Measurements from ENCODE around the gene NLRC4. TPM values are rescaled to one million over a fixed set of nuclear protein-coding genes. Genes with fewer than 3 reads are reported as not detected.

Gene NLRC4
- total RNA-seq, 4 donors from 2014 or later = 0.31 to 2.2 (median 1.3) TPM

DNA sequence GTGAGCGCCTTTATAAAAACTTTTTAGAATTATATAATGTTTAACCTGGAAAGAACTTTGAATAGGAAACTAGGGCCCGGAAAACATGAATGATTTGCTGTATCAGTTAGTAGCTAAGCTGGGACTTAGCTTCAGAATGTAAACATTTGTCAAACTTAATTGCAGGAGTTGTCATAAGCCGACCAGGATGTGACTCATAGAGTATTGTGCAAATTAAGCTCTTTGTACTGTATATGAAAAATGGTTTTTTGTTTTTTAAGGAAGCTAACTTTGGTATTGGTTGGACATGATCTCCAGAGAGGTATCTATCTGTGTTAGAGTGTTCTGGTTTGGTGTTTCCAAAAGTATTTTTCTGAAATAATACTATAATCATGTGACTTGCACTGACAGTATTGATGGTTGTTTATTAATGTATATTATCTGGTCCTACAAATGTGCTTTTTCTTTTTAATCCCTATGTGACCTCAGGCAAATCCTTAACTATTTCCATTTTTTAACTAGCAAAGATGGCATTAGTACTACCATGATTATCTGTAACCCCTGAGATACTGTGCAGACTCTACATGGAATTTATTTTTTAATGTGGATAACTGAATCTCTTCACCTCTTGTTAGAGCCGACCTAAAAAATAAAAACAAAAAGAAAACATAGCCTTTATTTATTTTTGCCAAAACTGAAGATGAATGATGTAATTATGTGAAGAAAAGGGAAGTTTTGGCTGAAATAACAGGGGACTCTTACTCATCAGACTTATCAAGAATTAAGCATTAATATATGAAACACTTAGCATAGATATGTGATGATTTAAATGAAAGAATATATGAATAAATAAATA is 24.7 kb upstream of the NLRC4 start:
- no peak for ATAC-seq

DNA sequence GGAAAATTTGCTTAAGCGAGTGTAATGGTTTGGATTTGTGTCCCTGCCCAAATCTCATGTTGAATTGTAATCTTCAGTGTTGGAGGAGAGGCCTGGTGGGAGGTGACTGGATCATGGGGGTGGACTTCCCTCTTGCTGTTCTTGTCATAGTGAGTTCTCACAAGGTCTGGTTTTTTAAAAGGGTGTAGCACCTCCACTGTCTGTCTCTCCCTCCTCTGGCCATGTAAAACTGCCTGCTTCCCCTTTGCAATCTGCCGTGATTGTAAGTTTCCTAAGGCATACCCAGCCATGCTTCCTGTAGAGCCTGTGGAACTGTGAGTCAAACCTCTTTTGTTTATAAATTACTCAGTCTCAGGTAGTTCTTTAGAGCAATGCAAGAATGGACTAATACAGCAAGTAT is 19.6 kb upstream of the NLRC4 start:
- H3K36me3 ChIP-seq = peaks cover 0 to 30% of the 10 kb centered on the region in 2 donors
- H3K27ac ChIP-seq = no peak overlapping the region
- WGBS, 2 donors (ENCODE audit: low coverage in 1 of 2) = 75 to 77% methylated on average over 2 of the region's 2 CpGs
- no peak for TF ChIP-seq POLR2AphosphoS5 (IDR thresholded peaks at IDR 0.05)
- TF ChIP-seq POLR2A (IDR thresholded peaks at IDR 0.05) = no peak
- TF ChIP-seq EP300 (IDR thresholded peaks at IDR 0.05) = no peak
- TF ChIP-seq, protein P1, sequence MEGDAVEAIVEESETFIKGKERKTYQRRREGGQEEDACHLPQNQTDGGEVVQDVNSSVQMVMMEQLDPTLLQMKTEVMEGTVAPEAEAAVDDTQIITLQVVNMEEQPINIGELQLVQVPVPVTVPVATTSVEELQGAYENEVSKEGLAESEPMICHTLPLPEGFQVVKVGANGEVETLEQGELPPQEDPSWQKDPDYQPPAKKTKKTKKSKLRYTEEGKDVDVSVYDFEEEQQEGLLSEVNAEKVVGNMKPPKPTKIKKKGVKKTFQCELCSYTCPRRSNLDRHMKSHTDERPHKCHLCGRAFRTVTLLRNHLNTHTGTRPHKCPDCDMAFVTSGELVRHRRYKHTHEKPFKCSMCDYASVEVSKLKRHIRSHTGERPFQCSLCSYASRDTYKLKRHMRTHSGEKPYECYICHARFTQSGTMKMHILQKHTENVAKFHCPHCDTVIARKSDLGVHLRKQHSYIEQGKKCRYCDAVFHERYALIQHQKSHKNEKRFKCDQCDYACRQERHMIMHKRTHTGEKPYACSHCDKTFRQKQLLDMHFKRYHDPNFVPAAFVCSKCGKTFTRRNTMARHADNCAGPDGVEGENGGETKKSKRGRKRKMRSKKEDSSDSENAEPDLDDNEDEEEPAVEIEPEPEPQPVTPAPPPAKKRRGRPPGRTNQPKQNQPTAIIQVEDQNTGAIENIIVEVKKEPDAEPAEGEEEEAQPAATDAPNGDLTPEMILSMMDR (IDR thresholded peaks at IDR 0.05) = no peak
- no peaks in the 10 kb centered on the region for H3K27me3 ChIP-seq
- ATAC-seq = no peak
- H3K9me3 ChIP-seq = no peaks in the 10 kb centered on the region
- H3K4me1 ChIP-seq = peaks cover 0 to 85% (median 13%) of the 10 kb centered on the region in 3 donors
- no peak overlapping the region for H3K4me3 ChIP-seq

More for the DNA sequence above, 24.7 kb upstream of the NLRC4 start:
- Histone ChIP-seq H3K27me3 (no peaks in the 10 kb centered on the region), H3K27ac (no peak overlapping the region), H3K4me1 (peaks cover 0 to 48% (median 0%) of the 10 kb centered on the region in 3 donors), H3K9me3 (no peaks in the 10 kb centered on the region), H3K36me3 (peaks cover 0 to 43% of the 10 kb centered on the region in 2 donors), H3K4me3 (no peak overlapping the region)
- WGBS, 2 donors (ENCODE audit: low coverage in 1 of 2) = 31 to 50% methylated on average over 4 of the region's 4 CpGs
- TF ChIP-seq, protein P1 (IDR thresholded peaks at IDR 0.05) = no peak
- no peak for TF ChIP-seq EP300 (IDR thresholded peaks at IDR 0.05)
- TF ChIP-seq POLR2AphosphoS5 (IDR thresholded peaks at IDR 0.05) = no peak
- TF ChIP-seq POLR2A (IDR thresholded peaks at IDR 0.05) = no peak

DNA sequence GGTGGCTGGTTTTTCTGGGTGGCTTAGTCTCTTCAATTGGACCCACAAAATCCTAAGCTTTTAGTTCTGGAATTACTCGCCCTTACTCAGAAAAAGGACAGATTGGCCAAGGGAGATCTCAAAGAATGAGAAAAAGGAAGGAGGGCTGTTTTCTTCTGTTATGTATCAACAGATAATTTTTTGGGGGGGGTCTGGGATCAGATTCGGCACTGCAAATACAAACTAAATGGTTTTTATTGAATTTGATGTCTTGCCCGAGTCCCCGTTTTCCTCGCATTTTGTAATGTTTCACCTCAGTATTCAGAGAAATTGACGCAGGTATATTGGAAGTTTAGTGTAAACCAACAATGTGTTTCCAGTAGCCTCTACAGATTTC is 13.8 kb upstream of the NLRC4 start:
- 6 to 15% methylated on average over 6 of the region's 6 CpGs for WGBS, 2 donors (ENCODE audit: low coverage in 1 of 2)
- Histone ChIP-seq H3K27ac (peak overlapping the region; percentile 66 to 92 (median 88)), H3K4me1 (peaks cover 0 to 53% (median 12%) of the 10 kb centered on the region in 3 donors), H3K36me3 (peaks cover 0 to 19% of the 10 kb centered on the region in 2 donors), H3K27me3 (no peaks in the 10 kb centered on the region), H3K4me3 (peak overlapping the region; percentile 70 to 98), H3K9me3 (no peaks in the 10 kb centered on the region)
- TF ChIP-seq, protein P1 (IDR thresholded peaks at IDR 0.05) = no peak
- TF ChIP-seq POLR2AphosphoS5 (IDR thresholded peaks at IDR 0.05) (no peak), EP300 (IDR thresholded peaks at IDR 0.05) (no peak), POLR2A (IDR thresholded peaks at IDR 0.05) (no peak)
- no peak for ATAC-seq

DNA sequence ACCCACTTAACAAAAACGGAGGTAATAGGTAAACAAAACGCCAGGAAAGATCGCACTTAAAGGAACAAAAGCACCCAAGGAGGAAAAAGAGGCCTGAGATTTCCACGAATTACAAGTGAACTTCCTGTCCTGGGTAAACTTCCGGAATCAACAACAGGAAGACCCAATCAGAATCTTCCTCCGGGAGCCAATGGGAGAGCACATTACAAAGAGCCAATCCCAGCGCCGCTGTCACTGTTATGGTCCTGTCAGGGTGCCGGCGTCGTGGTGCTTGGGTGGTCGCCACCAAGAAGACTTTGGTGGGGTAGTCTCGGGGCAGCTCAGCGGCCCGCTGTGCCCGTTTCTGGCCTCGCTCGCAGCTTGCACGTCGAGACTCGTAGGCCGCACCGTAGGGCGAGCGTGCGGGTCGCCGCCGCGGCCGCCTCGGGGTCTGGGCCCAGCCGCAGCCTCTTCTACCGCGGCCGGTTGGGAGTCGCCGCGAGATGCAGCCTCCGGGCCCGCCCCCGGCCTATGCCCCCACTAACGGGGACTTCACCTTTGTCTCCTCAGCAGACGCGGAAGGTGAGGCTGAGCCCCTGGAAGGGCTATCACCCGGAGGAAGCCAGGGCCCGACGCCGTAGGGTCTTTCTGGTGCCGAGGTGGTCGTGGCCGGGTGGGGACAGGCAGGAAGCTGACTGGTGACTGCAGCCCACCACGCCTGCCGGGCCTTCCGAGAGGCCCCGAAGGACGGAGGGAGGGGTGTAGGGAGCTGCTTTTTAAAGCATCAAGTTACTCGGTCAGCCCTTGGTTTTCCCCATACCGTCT is 13.2 kb upstream of the NLRC4 start, which contains the start of gene YIPF4:
Gene YIPF4, plus strand, starts transcription at position 231 of the 804 bp plus-strand sequence. Its CDS starts 252 bp downstream, at position 483.
- TF ChIP-seq, protein P1 (IDR thresholded peaks at IDR 0.05) = no peak
- peak; percentile 20 to 54 for TF ChIP-seq POLR2A (IDR thresholded peaks at IDR 0.05)
- TF ChIP-seq EP300 (IDR thresholded peaks at IDR 0.05) = no peak
- peak; percentile 42 for TF ChIP-seq POLR2AphosphoS5 (IDR thresholded peaks at IDR 0.05)
- no peaks in the 10 kb centered on the region for H3K27me3 ChIP-seq
- ATAC-seq = peak; percentile 99
- H3K4me3 ChIP-seq = peak within 1 kb of the TSS; percentile 70 to 98
- H3K9me3 ChIP-seq = no peaks in the 10 kb centered on the region
- peaks cover 0 to 16% of the 10 kb centered on the region in 2 donors for H3K36me3 ChIP-seq
- peaks cover 0 to 48% (median 11%) of the 10 kb centered on the region in 3 donors for H3K4me1 ChIP-seq
- whole genome bisulfite sequencing, 2 donors (ENCODE audit: low coverage in 1 of 2) = 0 to 1% methylated on average over 7 to 10 of the region's 59 CpGs
- peak within 1 kb of the TSS; percentile 66 to 92 (median 88) for H3K27ac ChIP-seq
